HEK293 (cell line): ENCODE data around the gene CRTAC1.

Experiments
- KLF7 ChIP-seq: fragments of 450-650 bp; formaldehyde crosslinking; IDR thresholded peaks from 2 replicates; pipeline ENCODE4 v1.5.1; 2016; ENCODE audit warnings: missing biosample characterization, missing genetic modification characterization, borderline replicate concordance
- MEIS1 ChIP-seq: sonication (generic); formaldehyde crosslinking; IDR thresholded peaks from 2 replicates; pipeline ENCODE4 v1.8.1; 2022; ENCODE audit warnings: missing genetic modification reagents, mild to moderate bottlenecking, borderline replicate concordance
- MZF1 ChIP-seq: fragments of 450-650 bp; formaldehyde crosslinking; IDR thresholded peaks from 2 replicates; pipeline ENCODE4 v1.5.1; 2017; ENCODE audit warnings: missing biosample characterization, missing genetic modification characterization, borderline replicate concordance
- TCF7L2 ChIP-seq: IDR thresholded peaks from 2 replicates; pipeline ENCODE4 v1.6.1; 2011; ENCODE audit warnings: low read depth, mild to moderate bottlenecking, inconsistent platforms, low read length, moderate library complexity, borderline replicate concordance
- ZEB2 ChIP-seq: fragments of 450-650 bp; formaldehyde crosslinking; IDR thresholded peaks from 2 replicates; pipeline ENCODE4 v1.5.1; 2016; ENCODE audit warnings: missing biosample characterization, missing genetic modification characterization
- ZFP69B ChIP-seq: fragments of 450-650 bp; formaldehyde crosslinking; IDR thresholded peaks from 2 replicates; pipeline ENCODE4 v1.5.1; 2016; ENCODE audit warnings: missing biosample characterization, missing genetic modification characterization
- ZNF155 ChIP-seq: fragments of 450-650 bp; formaldehyde crosslinking; IDR thresholded peaks from 2 replicates; pipeline ENCODE4 v1.5.1; 2016; ENCODE audit warnings: missing biosample characterization, missing genetic modification characterization
- ZNF223 ChIP-seq: fragments of 450-650 bp; formaldehyde crosslinking; IDR thresholded peaks from 2 replicates; pipeline ENCODE4 v1.5.1; 2016; ENCODE audit warnings: missing biosample characterization, missing genetic modification characterization
- ZNF248 ChIP-seq: fragments of 450-650 bp; formaldehyde crosslinking; IDR thresholded peaks from 2 replicates; pipeline ENCODE4 v1.5.1; 2017; ENCODE audit warnings: missing biosample characterization, missing genetic modification characterization
- ZNF341 ChIP-seq: fragments of 450-650 bp; formaldehyde crosslinking; IDR thresholded peaks from 2 replicates; pipeline ENCODE4; 2016; ENCODE audit warnings: low read depth, missing biosample characterization, missing genetic modification characterization
- ZNF366 ChIP-seq: fragments of 450-650 bp; formaldehyde crosslinking; conservative IDR thresholded peaks from 2 replicates; pipeline ENCODE4 v1.5.1; 2016; ENCODE audit warnings: missing biosample characterization, missing genetic modification characterization
- ZNF394 ChIP-seq: fragments of 450-650 bp; formaldehyde crosslinking; IDR thresholded peaks from 2 replicates; pipeline ENCODE4 v1.5.1; 2016; ENCODE audit warnings: missing biosample characterization, missing genetic modification characterization, mild to moderate bottlenecking, moderate library complexity, borderline replicate concordance
- ZNF473 ChIP-seq: fragments of 450-650 bp; formaldehyde crosslinking; IDR thresholded peaks from 2 replicates; pipeline ENCODE4 v1.5.1; 2017; ENCODE audit warnings: missing biosample characterization, missing genetic modification characterization
- ZNF560 ChIP-seq: fragments of 450-650 bp; formaldehyde crosslinking; IDR thresholded peaks from 2 replicates; pipeline ENCODE4 v1.5.1; 2017; ENCODE audit warnings: missing biosample characterization, missing genetic modification characterization, borderline replicate concordance
- ZNF585B ChIP-seq: fragments of 450-650 bp; formaldehyde crosslinking; IDR thresholded peaks from 2 replicates; pipeline ENCODE4 v1.5.1; 2016; ENCODE audit warnings: missing biosample characterization, missing genetic modification characterization
- ZNF596 ChIP-seq: fragments of 450-650 bp; IDR thresholded peaks from 2 replicates; pipeline ENCODE4 v1.5.0; 2018; ENCODE audit warnings: missing biosample characterization, mild to moderate bottlenecking, missing genetic modification characterization, moderate library complexity
- ZNF610 ChIP-seq: fragments of 450-650 bp; formaldehyde crosslinking; IDR thresholded peaks from 2 replicates; pipeline ENCODE4 v1.5.1; 2016; ENCODE audit warnings: missing biosample characterization, missing genetic modification characterization, borderline replicate concordance
- ZNF785 ChIP-seq: fragments of 450-650 bp; formaldehyde crosslinking; IDR thresholded peaks from 2 replicates; pipeline ENCODE4 v1.5.1; 2016; ENCODE audit warnings: missing biosample characterization, missing genetic modification characterization
- ZNF837 ChIP-seq: fragments of 450-650 bp; formaldehyde crosslinking; IDR thresholded peaks from 2 replicates; pipeline ENCODE4 v1.5.1; 2016; ENCODE audit warnings: missing biosample characterization, missing genetic modification characterization
- TF ChIP-seq, protein P1 (sequence below): IDR thresholded peaks from 2 replicates; pipeline ENCODE4 v1.6.1; 2011; ENCODE audit warnings: mild to moderate bottlenecking, low read depth, low read length, borderline replicate concordance
- TF ChIP-seq, protein P2 (sequence below): fragments of 450-650 bp; formaldehyde crosslinking; IDR thresholded peaks from 2 replicates; pipeline ENCODE4 v1.5.1; 2016; ENCODE audit warnings: missing biosample characterization, missing genetic modification characterization
- TF ChIP-seq, protein P3 (sequence below): fragments of 450-650 bp; formaldehyde crosslinking; IDR thresholded peaks from 2 replicates; pipeline ENCODE4 v1.5.1; 2016; ENCODE audit warnings: missing biosample characterization, missing genetic modification characterization, borderline replicate concordance
- TF ChIP-seq, protein P4 (sequence below): fragments of 450-650 bp; formaldehyde crosslinking; IDR thresholded peaks from 2 replicates; pipeline ENCODE4 v1.5.1; 2016; ENCODE audit warnings: missing biosample characterization, missing genetic modification characterization, borderline replicate concordance
- TF ChIP-seq, protein P5 (sequence below): fragments of 450-650 bp; formaldehyde crosslinking; IDR thresholded peaks from 2 replicates; pipeline ENCODE4 v1.5.1; 2016; ENCODE audit warnings: missing biosample characterization, missing genetic modification characterization
- TF ChIP-seq, protein P6 (sequence below): fragments of 450-650 bp; IDR thresholded peaks from 2 replicates; pipeline ENCODE4 v1.5.1; 2018; ENCODE audit warnings: missing biosample characterization, mild to moderate bottlenecking, missing genetic modification characterization

Gene CRTAC1

DNA sequence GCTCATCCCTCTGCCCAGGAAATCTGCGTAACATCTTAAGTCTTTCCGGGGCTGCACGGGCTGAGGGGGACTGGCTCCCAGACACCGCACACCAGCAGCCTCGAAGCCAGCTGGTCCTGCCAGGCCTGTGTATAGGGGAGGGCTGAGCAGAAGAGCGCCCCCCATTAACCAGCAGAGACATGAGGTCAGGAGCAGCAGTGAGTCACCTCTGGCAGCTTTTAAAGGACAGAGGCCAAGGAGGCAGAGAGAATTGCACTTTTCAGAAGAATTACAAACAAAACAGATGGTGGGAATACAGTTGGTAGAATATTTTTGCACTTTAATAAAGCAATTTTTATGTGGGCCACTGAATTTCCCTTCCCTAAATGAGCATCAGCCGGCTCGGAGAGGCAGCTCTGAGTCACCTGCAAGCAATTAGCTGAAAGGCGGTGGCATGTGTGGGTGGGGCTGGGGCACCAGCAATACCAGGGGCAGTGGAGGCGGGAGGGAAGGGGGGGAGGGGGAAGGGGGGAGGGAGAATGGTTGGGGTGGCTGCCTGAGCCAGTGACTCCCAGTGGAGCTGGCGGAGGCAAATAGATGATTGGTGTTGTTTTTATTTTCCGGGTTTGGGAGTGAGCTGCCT is 141.7 kb downstream of the CRTAC1 start (continued):
- TF ChIP-seq ZNF837 (tag by site-specific recombination), result no peak
- no peak for TF ChIP-seq ZNF560 (tag by site-specific recombination)
- TF ChIP-seq ZNF155 (tag by site-specific recombination), result no peak
- TF ChIP-seq, protein P1, sequence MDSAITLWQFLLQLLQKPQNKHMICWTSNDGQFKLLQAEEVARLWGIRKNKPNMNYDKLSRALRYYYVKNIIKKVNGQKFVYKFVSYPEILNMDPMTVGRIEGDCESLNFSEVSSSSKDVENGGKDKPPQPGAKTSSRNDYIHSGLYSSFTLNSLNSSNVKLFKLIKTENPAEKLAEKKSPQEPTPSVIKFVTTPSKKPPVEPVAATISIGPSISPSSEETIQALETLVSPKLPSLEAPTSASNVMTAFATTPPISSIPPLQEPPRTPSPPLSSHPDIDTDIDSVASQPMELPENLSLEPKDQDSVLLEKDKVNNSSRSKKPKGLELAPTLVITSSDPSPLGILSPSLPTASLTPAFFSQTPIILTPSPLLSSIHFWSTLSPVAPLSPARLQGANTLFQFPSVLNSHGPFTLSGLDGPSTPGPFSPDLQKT, result no peak
- TF ChIP-seq, protein P2, sequence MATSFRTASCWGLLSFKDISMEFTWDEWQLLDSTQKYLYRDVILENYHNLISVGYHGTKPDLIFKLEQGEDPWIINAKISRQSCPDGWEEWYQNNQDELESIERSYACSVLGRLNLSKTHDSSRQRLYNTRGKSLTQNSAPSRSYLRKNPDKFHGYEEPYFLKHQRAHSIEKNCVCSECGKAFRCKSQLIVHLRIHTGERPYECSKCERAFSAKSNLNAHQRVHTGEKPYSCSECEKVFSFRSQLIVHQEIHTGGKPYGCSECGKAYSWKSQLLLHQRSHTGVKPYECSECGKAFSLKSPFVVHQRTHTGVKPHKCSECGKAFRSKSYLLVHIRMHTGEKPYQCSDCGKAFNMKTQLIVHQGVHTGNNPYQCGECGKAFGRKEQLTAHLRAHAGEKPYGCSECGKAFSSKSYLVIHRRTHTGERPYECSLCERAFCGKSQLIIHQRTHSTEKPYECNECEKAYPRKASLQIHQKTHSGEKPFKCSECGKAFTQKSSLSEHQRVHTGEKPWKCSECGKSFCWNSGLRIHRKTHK (tag by site-specific recombination), result no peak
- TF ChIP-seq ZNF596 (tag by site-specific recombination), result no peak
- TF ChIP-seq ZNF785 (tag by site-specific recombination), result no peak
- TF ChIP-seq KLF7 (tag by site-specific recombination), result no peak
- TF ChIP-seq ZNF610, result no peak
- TF ChIP-seq ZNF585B (tag by site-specific recombination), result no peak
- TF ChIP-seq, protein P3, sequence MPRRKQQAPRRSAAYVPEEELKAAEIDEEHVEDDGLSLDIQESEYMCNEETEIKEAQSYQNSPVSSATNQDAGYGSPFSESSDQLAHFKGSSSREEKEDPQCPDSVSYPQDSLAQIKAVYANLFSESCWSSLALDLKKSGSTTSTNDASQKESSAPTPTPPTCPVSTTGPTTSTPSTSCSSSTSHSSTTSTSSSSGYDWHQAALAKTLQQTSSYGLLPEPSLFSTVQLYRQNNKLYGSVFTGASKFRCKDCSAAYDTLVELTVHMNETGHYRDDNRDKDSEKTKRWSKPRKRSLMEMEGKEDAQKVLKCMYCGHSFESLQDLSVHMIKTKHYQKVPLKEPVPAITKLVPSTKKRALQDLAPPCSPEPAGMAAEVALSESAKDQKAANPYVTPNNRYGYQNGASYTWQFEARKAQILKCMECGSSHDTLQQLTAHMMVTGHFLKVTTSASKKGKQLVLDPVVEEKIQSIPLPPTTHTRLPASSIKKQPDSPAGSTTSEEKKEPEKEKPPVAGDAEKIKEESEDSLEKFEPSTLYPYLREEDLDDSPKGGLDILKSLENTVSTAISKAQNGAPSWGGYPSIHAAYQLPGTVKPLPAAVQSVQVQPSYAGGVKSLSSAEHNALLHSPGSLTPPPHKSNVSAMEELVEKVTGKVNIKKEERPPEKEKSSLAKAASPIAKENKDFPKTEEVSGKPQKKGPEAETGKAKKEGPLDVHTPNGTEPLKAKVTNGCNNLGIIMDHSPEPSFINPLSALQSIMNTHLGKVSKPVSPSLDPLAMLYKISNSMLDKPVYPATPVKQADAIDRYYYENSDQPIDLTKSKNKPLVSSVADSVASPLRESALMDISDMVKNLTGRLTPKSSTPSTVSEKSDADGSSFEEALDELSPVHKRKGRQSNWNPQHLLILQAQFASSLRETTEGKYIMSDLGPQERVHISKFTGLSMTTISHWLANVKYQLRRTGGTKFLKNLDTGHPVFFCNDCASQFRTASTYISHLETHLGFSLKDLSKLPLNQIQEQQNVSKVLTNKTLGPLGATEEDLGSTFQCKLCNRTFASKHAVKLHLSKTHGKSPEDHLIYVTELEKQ, result no peak
- TF ChIP-seq ZFP69B (tag by site-specific recombination), result no peak
- TF ChIP-seq ZNF223 (tag by site-specific recombination), result no peak
- no peak for TF ChIP-seq MZF1 (tag by site-specific recombination)
- peak; percentile 32 for TF ChIP-seq ZNF341 (tag by site-specific recombination)
- TF ChIP-seq ZNF366 (tag by site-specific recombination), result no peak
- no peak for TF ChIP-seq ZNF473 (tag by site-specific recombination)
- TF ChIP-seq ZEB2 (tag by site-specific recombination), result no peak
- TF ChIP-seq, protein P4, sequence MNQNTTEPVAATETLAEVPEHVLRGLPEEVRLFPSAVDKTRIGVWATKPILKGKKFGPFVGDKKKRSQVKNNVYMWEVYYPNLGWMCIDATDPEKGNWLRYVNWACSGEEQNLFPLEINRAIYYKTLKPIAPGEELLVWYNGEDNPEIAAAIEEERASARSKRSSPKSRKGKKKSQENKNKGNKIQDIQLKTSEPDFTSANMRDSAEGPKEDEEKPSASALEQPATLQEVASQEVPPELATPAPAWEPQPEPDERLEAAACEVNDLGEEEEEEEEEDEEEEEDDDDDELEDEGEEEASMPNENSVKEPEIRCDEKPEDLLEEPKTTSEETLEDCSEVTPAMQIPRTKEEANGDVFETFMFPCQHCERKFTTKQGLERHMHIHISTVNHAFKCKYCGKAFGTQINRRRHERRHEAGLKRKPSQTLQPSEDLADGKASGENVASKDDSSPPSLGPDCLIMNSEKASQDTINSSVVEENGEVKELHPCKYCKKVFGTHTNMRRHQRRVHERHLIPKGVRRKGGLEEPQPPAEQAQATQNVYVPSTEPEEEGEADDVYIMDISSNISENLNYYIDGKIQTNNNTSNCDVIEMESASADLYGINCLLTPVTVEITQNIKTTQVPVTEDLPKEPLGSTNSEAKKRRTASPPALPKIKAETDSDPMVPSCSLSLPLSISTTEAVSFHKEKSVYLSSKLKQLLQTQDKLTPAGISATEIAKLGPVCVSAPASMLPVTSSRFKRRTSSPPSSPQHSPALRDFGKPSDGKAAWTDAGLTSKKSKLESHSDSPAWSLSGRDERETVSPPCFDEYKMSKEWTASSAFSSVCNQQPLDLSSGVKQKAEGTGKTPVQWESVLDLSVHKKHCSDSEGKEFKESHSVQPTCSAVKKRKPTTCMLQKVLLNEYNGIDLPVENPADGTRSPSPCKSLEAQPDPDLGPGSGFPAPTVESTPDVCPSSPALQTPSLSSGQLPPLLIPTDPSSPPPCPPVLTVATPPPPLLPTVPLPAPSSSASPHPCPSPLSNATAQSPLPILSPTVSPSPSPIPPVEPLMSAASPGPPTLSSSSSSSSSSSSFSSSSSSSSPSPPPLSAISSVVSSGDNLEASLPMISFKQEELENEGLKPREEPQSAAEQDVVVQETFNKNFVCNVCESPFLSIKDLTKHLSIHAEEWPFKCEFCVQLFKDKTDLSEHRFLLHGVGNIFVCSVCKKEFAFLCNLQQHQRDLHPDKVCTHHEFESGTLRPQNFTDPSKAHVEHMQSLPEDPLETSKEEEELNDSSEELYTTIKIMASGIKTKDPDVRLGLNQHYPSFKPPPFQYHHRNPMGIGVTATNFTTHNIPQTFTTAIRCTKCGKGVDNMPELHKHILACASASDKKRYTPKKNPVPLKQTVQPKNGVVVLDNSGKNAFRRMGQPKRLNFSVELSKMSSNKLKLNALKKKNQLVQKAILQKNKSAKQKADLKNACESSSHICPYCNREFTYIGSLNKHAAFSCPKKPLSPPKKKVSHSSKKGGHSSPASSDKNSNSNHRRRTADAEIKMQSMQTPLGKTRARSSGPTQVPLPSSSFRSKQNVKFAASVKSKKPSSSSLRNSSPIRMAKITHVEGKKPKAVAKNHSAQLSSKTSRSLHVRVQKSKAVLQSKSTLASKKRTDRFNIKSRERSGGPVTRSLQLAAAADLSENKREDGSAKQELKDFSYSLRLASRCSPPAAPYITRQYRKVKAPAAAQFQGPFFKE (tag by site-specific recombination), result no peak
- TF ChIP-seq TCF7L2, result no peak
- TF ChIP-seq ZNF248 (tag by site-specific recombination), result no peak
- TF ChIP-seq, protein P5, sequence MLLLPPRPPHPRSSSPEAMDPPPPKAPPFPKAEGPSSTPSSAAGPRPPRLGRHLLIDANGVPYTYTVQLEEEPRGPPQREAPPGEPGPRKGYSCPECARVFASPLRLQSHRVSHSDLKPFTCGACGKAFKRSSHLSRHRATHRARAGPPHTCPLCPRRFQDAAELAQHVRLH, result no peak
- TF ChIP-seq ZNF394 (tag by site-specific recombination), result no peak
- TF ChIP-seq MEIS1 (CRISPR knock-in tag), result no peak
- TF ChIP-seq, protein P6, sequence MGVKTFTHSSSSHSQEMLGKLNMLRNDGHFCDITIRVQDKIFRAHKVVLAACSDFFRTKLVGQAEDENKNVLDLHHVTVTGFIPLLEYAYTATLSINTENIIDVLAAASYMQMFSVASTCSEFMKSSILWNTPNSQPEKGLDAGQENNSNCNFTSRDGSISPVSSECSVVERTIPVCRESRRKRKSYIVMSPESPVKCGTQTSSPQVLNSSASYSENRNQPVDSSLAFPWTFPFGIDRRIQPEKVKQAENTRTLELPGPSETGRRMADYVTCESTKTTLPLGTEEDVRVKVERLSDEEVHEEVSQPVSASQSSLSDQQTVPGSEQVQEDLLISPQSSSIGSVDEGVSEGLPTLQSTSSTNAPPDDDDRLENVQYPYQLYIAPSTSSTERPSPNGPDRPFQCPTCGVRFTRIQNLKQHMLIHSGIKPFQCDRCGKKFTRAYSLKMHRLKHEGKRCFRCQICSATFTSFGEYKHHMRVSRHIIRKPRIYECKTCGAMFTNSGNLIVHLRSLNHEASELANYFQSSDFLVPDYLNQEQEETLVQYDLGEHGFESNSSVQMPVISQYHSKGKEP (tag by site-specific recombination), result no peak
